ENCODE data around the gene DCTN4.

Gene DCTN4

GRCh38 chr5:150710165-150710564, 48.7 kb downstream of the DCTN4 start:
- H4K20me1 ChIP-seq (ENCODE audit: low read depth, low read length), result no peaks in the 10 kb centered on the region
- H2AFZ ChIP-seq (ENCODE audit: low read depth, low read length, severe bottlenecking), result no peak overlapping the region
- 0 out of 2 replicates have a peak, but pooled peaks cover 10% of the 10 kb centered on the region for H3K36me3 ChIP-seq (ENCODE audit: low read length)
- no peaks in the 10 kb centered on the region for H3F3A ChIP-seq (ENCODE audit: insufficient read depth)
- no peak overlapping the region for H3K4me2 ChIP-seq (ENCODE audit: low read depth, low read length, poor library complexity, severe bottlenecking)
- H3K79me2 ChIP-seq (ENCODE audit: insufficient read depth, low read length), result no peaks in the 10 kb centered on the region
- TF ChIP-seq EZH2phosphoT487 (conservative IDR thresholded peaks at IDR 0.05; ENCODE audit: low read length) (no peak), CTCF (IDR thresholded peaks at IDR 0.05; ENCODE audit: insufficient read depth, low read length, poor library complexity, severe bottlenecking) (no peak)
- no peak overlapping the region for H3K9ac ChIP-seq (ENCODE audit: low read length)
- no peaks in the 10 kb centered on the region for H3K9me2 ChIP-seq (replicated peaks; ENCODE audit: insufficient read depth, low read length)
- no peaks in the 10 kb centered on the region for H3K27me3 ChIP-seq (ENCODE audit: low read length)
- H3K4me3 ChIP-seq (ENCODE audit: insufficient read depth, low read length, poor library complexity, severe bottlenecking), result no peak overlapping the region
- no peak overlapping the region for H3K27ac ChIP-seq (ENCODE audit: low read depth, low read length)
- no peaks in the 10 kb centered on the region for H3K9me3 ChIP-seq (ENCODE audit: insufficient read depth, low read length)

GRCh38 chr5:150706776-150707390, 51.9 kb downstream of the DCTN4 start:
- Histone ChIP-seq H3K36me3 (ENCODE audit: low read length) (0 out of 2 replicates have a peak, but pooled peaks cover 9% of the 10 kb centered on the region), H3K79me2 (ENCODE audit: insufficient read depth, low read length) (no peaks in the 10 kb centered on the region), H3K4me3 (ENCODE audit: insufficient read depth, low read length, poor library complexity, severe bottlenecking) (no peak overlapping the region), H3K9me2 (replicated peaks; ENCODE audit: insufficient read depth, low read length) (no peaks in the 10 kb centered on the region), H3K27ac (ENCODE audit: low read depth, low read length) (no peak overlapping the region), H3F3A (ENCODE audit: insufficient read depth) (no peaks in the 10 kb centered on the region), H3K27me3 (ENCODE audit: low read length) (no peaks in the 10 kb centered on the region), H3K9ac (ENCODE audit: low read length) (no peak overlapping the region), H2AFZ (ENCODE audit: low read depth, low read length, severe bottlenecking) (no peak overlapping the region), H3K9me3 (ENCODE audit: insufficient read depth, low read length) (no peaks in the 10 kb centered on the region), H3K4me2 (ENCODE audit: low read depth, low read length, poor library complexity, severe bottlenecking) (no peak overlapping the region), H4K20me1 (ENCODE audit: low read depth, low read length) (no peaks in the 10 kb centered on the region)
- TF ChIP-seq CTCF (IDR thresholded peaks at IDR 0.05; ENCODE audit: insufficient read depth, low read length, poor library complexity, severe bottlenecking), result no peak
- TF ChIP-seq EZH2phosphoT487 (conservative IDR thresholded peaks at IDR 0.05; ENCODE audit: low read length), result no peak

- Histone ChIP-seq H3F3A (ENCODE audit: insufficient read depth) (no peaks in the 10 kb centered on the region), H3K79me2 (ENCODE audit: insufficient read depth, low read length) (peaks cover 20% of the 10 kb centered on the region), H3K9me2 (replicated peaks; ENCODE audit: insufficient read depth, low read length) (no peaks in the 10 kb centered on the region), H3K27me3 (ENCODE audit: low read length) (no peaks in the 10 kb centered on the region), H3K36me3 (ENCODE audit: low read length) (peaks cover 3% of the 10 kb centered on the region; the same call in 1 of the 2 replicates), H3K9ac (ENCODE audit: low read length) (no peak overlapping the region), H3K4me3 (ENCODE audit: insufficient read depth, low read length, poor library complexity, severe bottlenecking) (no peak overlapping the region), H3K27ac (ENCODE audit: low read depth, low read length) (no peak overlapping the region), H3K9me3 (ENCODE audit: insufficient read depth, low read length) (no peaks in the 10 kb centered on the region), H2AFZ (ENCODE audit: low read depth, low read length, severe bottlenecking) (no peak overlapping the region), H3K4me2 (ENCODE audit: low read depth, low read length, poor library complexity, severe bottlenecking) (no peak overlapping the region), H4K20me1 (ENCODE audit: low read depth, low read length) (no peaks in the 10 kb centered on the region)
- no peak for TF ChIP-seq EZH2phosphoT487 (conservative IDR thresholded peaks at IDR 0.05; ENCODE audit: low read length)
- no peak for TF ChIP-seq CTCF (IDR thresholded peaks at IDR 0.05; ENCODE audit: insufficient read depth, low read length, poor library complexity, severe bottlenecking)
Observed at GRCh38 chr5:150703762-150704161, 55.1 kb downstream of the DCTN4 start.

Measured in SU-DHL-6 (cell line).